K562 (cell line): ENCODE measurements around the gene TRAF1. TPM values are rescaled to one million over a fixed set of nuclear protein-coding genes. Genes with fewer than 3 reads are reported as not detected.
A peak's percentile ranks its signal among the peaks of the same experiment; 100 is the strongest.

ENCODE experiments used
- ATAC-seq: fragments of 200-7000 bp; cut with Tn5 transposase; 3 replicates; pipeline ENCODE4 v1.9.1; 2020; ENCODE audit warnings: moderate library complexity
- BruUV-seq: library from RNA; stranded (reverse); fragments of 400-500 nt; replicated peaks from 2 replicates; lab custom pipeline; 2021; lab: Mats Ljungman, UMichigan
- CTCF ChIA-PET: fragments of 300-600 bp; formaldehyde crosslinking; extraction: SDS; loops from one replicate; lab custom pipeline; 2021; ENCODE audit warnings: low intra/inter-chr PET ratio; lab: Yijun Ruan, JAX
- POLR2A ChIA-PET: fragments of 300-600, 350-650 bp; sonication (Branson Sonifier 250); formaldehyde crosslinking; extraction: SDS; loops from one replicate; lab custom pipeline; 2021; ENCODE audit warnings: antibody characterized with exemption, inconsistent platforms; lab: Yijun Ruan, JAX
- DNase-seq, 4 experiments: peaks; one replicate each; pipeline versions ENCODE4 v3.0.0 to v3.0.0-alpha.2; 2011 to 2018; ENCODE audit warnings: low spot score in 3 of 4, mixed read lengths in 3 of 4; ENCODE audit errors: extremely low read depth in 1 of 4
- FAIRE-seq: peaks from 2 replicates; lab custom pipeline; 2011; peaks lifted over from hg19 to GRCh38; lab: Jason Lieb, UNC
- H2AFZ ChIP-seq: 2 replicates; pipeline ENCODE4 v1.6.0; 2011; ENCODE audit warnings: low read depth, low read length, control low read depth, inconsistent platforms
- H3K27ac ChIP-seq: fragments of 200-600 bp; 3 replicates; pipeline ENCODE4 v1.8.0; 2011; ENCODE audit warnings: low read depth, mild to moderate bottlenecking, control low read depth, inconsistent platforms, low read length, moderate library complexity, mixed read lengths; ENCODE audit errors: extremely low read depth
- H3K27me3 ChIP-seq, 2 experiments: fragments of 300-600 bp in 1 of 2; 2 replicates in 1 of 2; 3 replicates in 1 of 2; pipeline versions ENCODE4 v1.6.0 to v1.8.0; 2011; ENCODE audit warnings: inconsistent platforms in 2 of 2, low read length in 2 of 2, mild to moderate bottlenecking in 1 of 2, mixed read lengths in 1 of 2, moderate library complexity in 1 of 2; ENCODE audit not compliant: control insufficient read depth in 2 of 2, insufficient read depth in 2 of 2
- H3K36me3 ChIP-seq: fragments of 300-600 bp; 3 replicates; pipeline ENCODE4 v1.8.0; 2011; ENCODE audit warnings: mild to moderate bottlenecking, low read length, inconsistent platforms; ENCODE audit not compliant: control insufficient read depth, insufficient read depth
- H3K4me1 ChIP-seq, 2 experiments: fragments of 200-600 bp in 1 of 2; replicated peaks in 1 of 2; 2 replicates in 1 of 2; 3 replicates in 1 of 2; pipeline versions ENCODE4 v1.5.1 to v1.8.0; 2011; ENCODE audit warnings: inconsistent platforms in 2 of 2, low read length in 2 of 2, mild to moderate bottlenecking in 1 of 2, mixed read lengths in 1 of 2, moderate library complexity in 1 of 2; ENCODE audit not compliant: control insufficient read depth in 2 of 2, insufficient read depth in 2 of 2
- H3K4me2 ChIP-seq: 2 replicates; pipeline ENCODE4 v1.6.1; 2011; ENCODE audit warnings: low read length, control low read depth, inconsistent platforms, mixed read lengths; ENCODE audit not compliant: insufficient read depth
- H3K4me3 ChIP-seq: fragments of 200-600 bp; sonication (generic), shearing (Covaris generic); 2 replicates; pipeline ENCODE4 v1.5.1; 2016; ENCODE audit warnings: control low read depth, inconsistent platforms
- H3K79me2 ChIP-seq: fragments of 200-600 bp; 3 replicates; pipeline ENCODE4 v1.8.0; 2011; ENCODE audit warnings: low read length, inconsistent platforms; ENCODE audit not compliant: control insufficient read depth, insufficient read depth
- H3K9ac ChIP-seq, 2 experiments: 2 replicates each; pipeline versions ENCODE4 v1.6.0 to v1.6.1; 2011; ENCODE audit warnings: low read depth in 2 of 2, low read length in 2 of 2, control low read depth in 1 of 2, inconsistent platforms in 1 of 2, mild to moderate bottlenecking in 1 of 2, mixed read lengths in 1 of 2; ENCODE audit not compliant: insufficient read depth in 1 of 2
- H3K9me1 ChIP-seq: one replicate; pipeline ENCODE4 v1.6.0; 2011; ENCODE audit warnings: inconsistent platforms, mild to moderate bottlenecking, low read length, moderate library complexity; ENCODE audit not compliant: control insufficient read depth, insufficient read depth
- H3K9me3 ChIP-seq: replicated peaks from 2 replicates; pipeline ENCODE4 v1.5.1; 2011; ENCODE audit warnings: low read depth, low read length, inconsistent platforms; ENCODE audit not compliant: control insufficient read depth, insufficient read depth
- H4K20me1 ChIP-seq: replicated peaks from 2 replicates; pipeline ENCODE4 v1.6.1; 2011; ENCODE audit warnings: low read length, inconsistent platforms, mixed read lengths; ENCODE audit not compliant: control insufficient read depth, insufficient read depth
- ARID1B ChIP-seq: fragments of 450-650 bp; IDR thresholded peaks from 2 replicates; pipeline ENCODE4 v1.6.1; 2016; ENCODE audit warnings: antibody characterized with exemption, mild to moderate bottlenecking, inconsistent platforms
- ARID2 ChIP-seq: fragments of 450-650 bp; IDR thresholded peaks from 2 replicates; pipeline ENCODE4 v1.6.1; 2017; ENCODE audit warnings: antibody characterized with exemption, mild to moderate bottlenecking
- CTCF ChIP-seq, 3 experiments: IDR thresholded peaks in 2 of 3; conservative IDR thresholded peaks in 1 of 3; 2 replicates each; pipeline ENCODE4 v1.5.1; 2011 to 2012; ENCODE audit warnings: low read length in 3 of 3, mild to moderate bottlenecking in 3 of 3, control low read depth in 2 of 3, improper control_type of control experiment in 1 of 3, inconsistent platforms in 1 of 3, low read depth in 1 of 3, mixed read lengths in 1 of 3, moderate library complexity in 1 of 3; ENCODE audit not compliant: insufficient read depth in 2 of 3
- HOXB6 ChIP-seq: fragments of 250-450 bp; sonication (Bioruptor Pico); IDR thresholded peaks from 2 replicates; pipeline ENCODE4 v1.5.1; 2022; ENCODE audit warnings: mild to moderate bottlenecking, borderline replicate concordance
- NCOR1 ChIP-seq: fragments of 450-650 bp; IDR thresholded peaks from 2 replicates; pipeline ENCODE4 v1.6.1; 2016; ENCODE audit warnings: mild to moderate bottlenecking, moderate library complexity
- POLR2A ChIP-seq: fragments of 450-650 bp; conservative IDR thresholded peaks from 2 replicates; pipeline ENCODE4 v1.6.1; 2016
- TCFL5 ChIP-seq: fragments of 250-450 bp; sonication (Bioruptor Pico); conservative IDR thresholded peaks from 2 replicates; pipeline ENCODE4 v1.6.1; 2021; ENCODE audit warnings: mild to moderate bottlenecking, moderate library complexity, matching md5 sums
- USF1 ChIP-seq: sonication (generic); formaldehyde crosslinking; IDR thresholded peaks from 2 replicates; pipeline ENCODE4 v1.9.0; 2022; ENCODE audit warnings: mild to moderate bottlenecking, missing genetic modification reagents
- ZFP36 ChIP-seq: fragments of 150-350 bp; IDR thresholded peaks from 2 replicates; pipeline ENCODE4 v1.6.1; 2018; ENCODE audit warnings: low read length, low read depth; ENCODE audit not compliant: partially characterized antibody
- ZMIZ1 ChIP-seq, 2 experiments: fragments of 150-350 bp in 1 of 2; IDR thresholded peaks; 2 replicates each; pipeline ENCODE4 v1.6.1; 2012 to 2016; ENCODE audit warnings: low read depth in 2 of 2, low read length in 2 of 2, mild to moderate bottlenecking in 1 of 2, moderate library complexity in 1 of 2
- ZNF584 ChIP-seq: fragments of 200-800 bp; sonication (Bioruptor generic); IDR thresholded peaks from 2 replicates; pipeline ENCODE4 v1.6.1; 2016; ENCODE audit warnings: low read depth, mild to moderate bottlenecking, missing genetic modification characterization, missing compliant biosample characterization
- WGBS: fragments of 100-300 bp; shearing (Covaris generic); methylation state at CpG from one replicate; pipeline ENCODE4 v1.1.6; 2016; ENCODE audit warnings: low coverage, mixed read lengths; ENCODE audit not compliant: insufficient coverage; ENCODE audit errors: missing lambda C conversion rate; 5-methylcytosine and 5-hydroxymethylcytosine counted together
- in situ Hi-C: fragments of 300-500 bp; cut with MboI; formaldehyde crosslinking; loops from 4 replicates; pipeline ENCODE4 v1.15.0; 2018; ENCODE audit warnings: inconsistent platforms, mixed read lengths
- intact Hi-C: fragments of 100-400 bp; cut with micrococcal nuclease; formaldehyde crosslinking; loops from 2 replicates; pipeline ENCODE4 v1.14.2; 2022
- polyA plus RNA-seq, 8 experiments: library from polyadenylated mRNA; depleted of rRNA in 4 of 8; stranded (reverse) in 5 of 8; unstranded in 3 of 8; fragments of >200 nt; fragmentation: Nextera tagmentation in 2 of 8; fragmentation: Illumina TruSeq in 1 of 8; extraction: Ambion mirVana in 2 of 8; extraction: Trizol in 1 of 8; gene quantifications; 2 replicates each; pipeline versions ENCODE4 v1.2.1 to v1.2.3, GENCODE V29; 2011 to 2014; ENCODE audit warnings: inconsistent platforms in 1 of 8, missing spikeins in 1 of 8
- total RNA-seq, 7 experiments: library from RNA; depleted of rRNA in 6 of 7; stranded (reverse); fragments of >200 nt in 6 of 7; fragmentation: Illumina TruSeq in 2 of 7; extraction: Trizol in 2 of 7; gene quantifications; 2 replicates each; pipeline versions ENCODE4 v1.2.1 to v1.2.3, GENCODE V29; 2011 to 2021; ENCODE audit warnings: low replicate concordance in 1 of 7

The TRAF1 gene
- total and polyA plus RNA-seq, 9 of the 15 experiments (the other 6 are each of a cell fraction or from before 2014, with no cell fraction given): 0.01 to 1.1 (median 0.04) TPM; not detected in 2

GRCh38 chr9:120921661-120922181 lies 4.9 kb downstream of the TRAF1 start (continued):
- no peak for TF ChIP-seq USF1 (CRISPR knock-in tag)
- no peak for TF ChIP-seq NCOR1
- TF ChIP-seq TCFL5 (CRISPR knock-in tag): no peak
- TF ChIP-seq CTCF (IDR thresholded peaks at IDR 0.05 in 2 of 3, conservative IDR thresholded peaks at IDR 0.05 in 1 of 3; ENCODE audit: insufficient read depth in 2 of 3, low read depth in 1 of 3, low read length in 3 of 3): peak in 2 of 3 experiments; percentile 5 to 21; a peak in 1 of 6 replicates
- TF ChIP-seq ZFP36: no peak

GRCh38 chr9:120920806-120921178 lies 5.8 kb downstream of the TRAF1 start:
- WGBS: 45% methylated on average over 3 of the region's 3 CpGs
- Histone ChIP-seq H3K9ac (peak overlapping the region in 1 of 2 experiments; percentile 22; a peak in 1 of 4 replicates), H3K36me3 (no peaks in the 10 kb centered on the region), H3K9me1 (no peaks in the 10 kb centered on the region), H3K4me1 (peaks cover 16 to 35% of the 10 kb centered on the region in 2 experiments), H3K4me3 (no peak overlapping the region), H3K27me3 (no peaks in the 10 kb centered on the region), H3K79me2 (no peaks in the 10 kb centered on the region), H2AFZ (no peak overlapping the region), H3K4me2 (no peak overlapping the region), H3K27ac (no peak overlapping the region), H4K20me1 (no peaks in the 10 kb centered on the region), H3K9me3 (no peaks in the 10 kb centered on the region)
- FAIRE-seq (no peak), ATAC-seq (no peak), DNase-seq (no peak)
- in situ Hi-C loops (no loop called here), intact Hi-C loops (no loop called here)
- BruUV-seq: no TSS peak
- CTCF ChIA-PET: no interaction called here
- POLR2A ChIA-PET: interaction anchor here (0.5 to 1.1 kb wide), 3 partner anchors 11 to 521 kb away, joined by 3 to 4 read pairs (median 3); no protein-coding TSS in a partner anchor
- TF ChIP-seq ZMIZ1 (IDR thresholded peaks at IDR 0.05; ENCODE audit: low read depth in 2 of 2, low read length in 2 of 2) (no peak), ARID1B (no peak), ARID2 (no peak), POLR2A (no peak), HOXB6 (CRISPR knock-in tag) (no peak), ZNF584 (no peak)
